Colonic mucosa (tissue), 4 donors: ENCODE data around the gene TNRC6B. TPM values are rescaled to one million over a fixed set of nuclear protein-coding genes. Genes with fewer than 3 reads are reported as not detected.

Experiments used
- DNase-seq: peaks from one replicate; pipeline ENCODE4 v3.0.0-alpha.2; 2020
- H3K27ac ChIP-seq: fragments of 200-600 bp; one replicate; pipeline ENCODE4 v1.8.0; 2021
- H3K27me3 ChIP-seq: fragments of 200-600 bp; one replicate; pipeline ENCODE4 v1.8.0; 2021
- H3K36me3 ChIP-seq: fragments of 200-600 bp; one replicate; pipeline ENCODE4 v1.8.0; 2021
- H3K4me1 ChIP-seq: fragments of 200-600 bp; one replicate; pipeline ENCODE4 v1.8.0; 2021; ENCODE audit warnings: mild to moderate bottlenecking
- H3K4me3 ChIP-seq: fragments of 200-600 bp; one replicate; pipeline ENCODE4 v1.8.0; 2021
- H3K9ac ChIP-seq, 2 donors: one replicate each; pipeline ENCODE4 v1.7.0; 2013; ENCODE audit warnings: control low read depth in 2 of 2, low read depth in 2 of 2, low read length in 2 of 2
- H3K9me3 ChIP-seq: fragments of 200-600 bp; one replicate; pipeline ENCODE4 v1.8.0; 2021
- CTCF ChIP-seq: fragments of 200-600 bp; IDR thresholded peaks from one replicate; pipeline ENCODE4 v1.8.0; 2022; ENCODE audit warnings: antibody characterized with exemption, mild to moderate bottlenecking
- intact Hi-C: fragments of 100-400 bp; cut with DNase I; formaldehyde crosslinking; loops from one replicate; pipeline ENCODE4 v1.14.1; 2022
- total RNA-seq, 2 donors: library from RNA; stranded (reverse); fragmentation: NEBNext Ultra II Directional in 1 of 2; extraction: Animal tissue kit (Norgen Biotek cat#: 25700) in 1 of 2; gene quantifications; one replicate each; pipeline ENCODE4 v1.2.1, GENCODE V29; 2021
- donor health status: healthy.
- donor health status: DM: no; HTN: no; CAD: no.
- donor health status: DM: no; HTN: no; CAD: no.

TNRC6B gene
- total RNA-seq, 2 donors from 2014 or later = 38.7 to 47.4 TPM

DNA sequence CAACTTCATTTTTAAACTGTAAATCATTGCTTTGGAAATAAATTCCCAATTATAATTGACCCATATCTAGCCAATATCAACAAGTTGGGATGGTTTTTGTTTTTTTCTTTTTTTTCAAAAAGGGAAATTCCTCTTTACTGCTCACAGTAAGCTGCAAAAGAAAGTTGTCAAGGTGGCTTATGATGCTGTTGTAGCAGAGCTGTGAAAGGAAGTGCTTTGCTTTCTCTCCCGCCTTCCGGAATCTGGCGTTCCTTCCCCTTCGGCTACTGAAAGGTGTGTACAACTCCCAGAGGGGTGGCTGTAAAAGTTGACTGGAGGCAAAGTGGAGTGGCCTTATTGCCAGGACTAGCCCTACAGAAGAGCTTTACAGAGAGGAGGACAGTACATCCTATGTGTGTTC lies 152.4 kb downstream of the TNRC6B start:
- Histone ChIP-seq H3K9me3 (no peaks in the 10 kb centered on the region), H3K27ac (no peak overlapping the region), H3K27me3 (no peaks in the 10 kb centered on the region), H3K4me1 (no peaks in the 10 kb centered on the region), H3K4me3 (no peak overlapping the region), H3K9ac (no peak overlapping the region), H3K36me3 (no peaks in the 10 kb centered on the region)
- no peak for DNase-seq
- intact Hi-C loops = no loop called here
- TF ChIP-seq CTCF = no peak

DNA sequence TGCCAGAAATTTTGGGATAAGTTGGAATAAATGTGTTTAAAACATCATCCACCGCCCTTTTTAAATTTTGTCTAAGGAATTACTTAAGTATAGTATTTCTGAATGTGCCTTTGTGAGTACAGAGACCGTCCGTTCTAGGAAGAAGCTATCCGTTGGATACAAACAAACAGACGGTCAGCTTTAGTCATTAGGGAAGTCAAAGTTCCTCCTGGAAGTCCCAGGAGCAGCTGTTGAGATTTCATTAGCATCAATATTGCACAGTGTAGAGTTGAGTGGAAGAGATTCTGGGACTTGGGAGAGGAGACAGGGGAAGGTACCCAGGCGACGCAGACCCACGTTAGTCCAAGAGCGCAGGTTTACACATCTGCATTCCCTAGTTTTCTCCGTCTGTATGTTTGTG lies 152.9 kb downstream of the TNRC6B start:
- no peaks in the 10 kb centered on the region for H3K27me3 ChIP-seq
- H3K27ac ChIP-seq = no peak overlapping the region
- no peak overlapping the region for H3K4me3 ChIP-seq
- no peaks in the 10 kb centered on the region for H3K9me3 ChIP-seq
- no peak for TF ChIP-seq CTCF
- no peaks in the 10 kb centered on the region for H3K36me3 ChIP-seq
- H3K4me1 ChIP-seq = no peaks in the 10 kb centered on the region
- no peak for DNase-seq
- intact Hi-C loops = no loop called here
- no peak overlapping the region for H3K9ac ChIP-seq

- Histone ChIP-seq H3K27me3 (no peaks in the 10 kb centered on the region), H3K36me3 (no peaks in the 10 kb centered on the region), H3K27ac (no peak overlapping the region), H3K9ac (no peak overlapping the region), H3K4me1 (no peaks in the 10 kb centered on the region), H3K4me3 (no peak overlapping the region), H3K9me3 (no peaks in the 10 kb centered on the region)
- intact Hi-C loops = no loop called here
- DNase-seq = no peak
- no peak for TF ChIP-seq CTCF
These were observed 154.0 kb downstream of the TNRC6B start for GRCh38 chr22:40331706-40332105.

GRCh38 chr22:40332319-40332781 lies 154.6 kb downstream of the TNRC6B start:
- no peak for TF ChIP-seq CTCF
- Histone ChIP-seq H3K9ac (no peak overlapping the region), H3K27me3 (no peaks in the 10 kb centered on the region), H3K9me3 (no peaks in the 10 kb centered on the region), H3K4me1 (no peaks in the 10 kb centered on the region), H3K4me3 (no peak overlapping the region), H3K36me3 (no peaks in the 10 kb centered on the region), H3K27ac (no peak overlapping the region)
- no peak for DNase-seq
- intact Hi-C loops = no loop called here

- no peak overlapping the region for H3K4me3 ChIP-seq
- no peaks in the 10 kb centered on the region for H3K4me1 ChIP-seq
- DNase-seq = no peak
- H3K9ac ChIP-seq = no peak overlapping the region
- no peak overlapping the region for H3K27ac ChIP-seq
- H3K27me3 ChIP-seq = no peaks in the 10 kb centered on the region
- H3K9me3 ChIP-seq = no peaks in the 10 kb centered on the region
- no peak for TF ChIP-seq CTCF
- intact Hi-C loops = no loop called here
- H3K36me3 ChIP-seq = no peaks in the 10 kb centered on the region
These were observed 156.3 kb downstream of the TNRC6B start for GRCh38 chr22:40334060-40334459.

DNA sequence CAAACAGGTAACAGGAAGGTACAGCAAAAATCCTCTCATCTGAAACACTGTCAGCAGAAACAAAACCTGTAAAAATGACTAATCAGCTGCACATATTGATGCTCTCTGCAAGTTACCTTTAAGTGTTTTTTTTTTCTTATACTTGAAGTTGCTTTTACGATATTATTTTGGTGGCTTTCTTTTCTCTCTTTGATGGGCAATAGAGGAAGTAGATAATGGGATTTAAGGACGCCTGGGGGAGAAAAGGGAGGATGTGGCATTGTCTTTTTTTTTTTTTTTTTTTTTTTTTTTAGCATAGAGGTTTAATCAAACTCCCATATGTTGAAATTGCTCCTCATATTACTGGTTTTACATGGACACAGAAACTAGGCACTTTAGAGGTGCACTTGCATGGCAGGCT lies 157.2 kb downstream of the TNRC6B start:
- TF ChIP-seq CTCF = no peak
- intact Hi-C loops = no loop called here
- H3K4me1 ChIP-seq = no peaks in the 10 kb centered on the region
- H3K9me3 ChIP-seq = no peaks in the 10 kb centered on the region
- H3K9ac ChIP-seq = no peak overlapping the region
- H3K4me3 ChIP-seq = no peak overlapping the region
- DNase-seq = no peak
- no peaks in the 10 kb centered on the region for H3K27me3 ChIP-seq
- H3K36me3 ChIP-seq = no peaks in the 10 kb centered on the region
- no peak overlapping the region for H3K27ac ChIP-seq
